GM19372 (cell line): ENCODE results near the gene AFAP1L1.

ENCODE experiments used
- ATAC-seq: cut with Tn5 transposase; IDR thresholded peaks from one replicate; pipeline ENCODE4 v1.9.1; 2021; ENCODE audit warnings: mild to moderate bottlenecking, low read depth, moderate library complexity; ENCODE audit not compliant: unreplicated experiment

The AFAP1L1 gene

GRCh38 chr5:149283626-149284480 lies 12.2 kb downstream of the AFAP1L1 start:
- no peak for ATAC-seq

DNA sequence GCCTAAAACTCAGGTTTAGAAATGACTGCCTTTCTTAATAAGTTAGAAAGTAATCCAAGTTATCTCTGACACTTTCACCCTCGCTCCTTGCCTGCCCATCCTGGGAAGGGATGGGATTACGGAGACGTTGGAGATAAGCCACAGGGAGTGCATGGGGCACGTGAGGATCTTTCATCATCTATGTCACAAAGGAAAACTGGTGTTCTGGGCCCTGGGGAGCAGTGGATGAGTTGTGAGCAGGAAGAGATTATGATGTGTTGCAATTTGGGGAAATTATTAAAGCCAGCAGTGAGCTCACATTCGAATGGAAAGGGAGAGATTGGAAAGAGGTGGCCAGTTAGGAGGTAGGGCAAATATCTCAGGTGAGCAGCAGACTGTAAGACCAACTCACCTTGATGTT lies 12.8 kb downstream of the AFAP1L1 start:
- ATAC-seq: no peak

- ATAC-seq: no peak
Observed at GRCh38 chr5:149285153-149285552, 13.5 kb downstream of the AFAP1L1 start.

DNA sequence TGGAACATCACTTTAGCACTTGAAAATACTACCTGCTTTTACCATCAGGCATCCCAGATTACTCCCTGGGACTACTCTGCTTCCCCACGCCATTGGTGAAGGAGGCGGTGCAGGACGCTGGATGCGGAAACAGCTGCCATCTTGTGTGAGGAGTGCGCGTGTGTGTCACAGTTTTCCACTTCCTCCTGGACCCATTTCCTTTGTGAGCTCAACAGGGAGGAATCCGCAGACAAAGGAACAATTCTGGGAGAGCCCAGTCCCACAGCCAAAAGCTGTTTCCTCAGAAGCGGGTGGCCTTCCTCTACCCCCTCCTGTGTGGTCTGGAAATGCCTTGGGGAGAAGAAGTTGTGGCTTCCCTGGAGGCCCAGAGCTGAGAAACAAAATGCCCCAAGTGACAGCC lies 16.8 kb downstream of the AFAP1L1 start:
- ATAC-seq: no peak

- no peak for ATAC-seq
Observed at GRCh38 chr5:149289301-149289700, 17.6 kb downstream of the AFAP1L1 start.

- no peak for ATAC-seq
Observed at GRCh38 chr5:149294872-149295829, 23.5 kb downstream of the AFAP1L1 start.

DNA sequence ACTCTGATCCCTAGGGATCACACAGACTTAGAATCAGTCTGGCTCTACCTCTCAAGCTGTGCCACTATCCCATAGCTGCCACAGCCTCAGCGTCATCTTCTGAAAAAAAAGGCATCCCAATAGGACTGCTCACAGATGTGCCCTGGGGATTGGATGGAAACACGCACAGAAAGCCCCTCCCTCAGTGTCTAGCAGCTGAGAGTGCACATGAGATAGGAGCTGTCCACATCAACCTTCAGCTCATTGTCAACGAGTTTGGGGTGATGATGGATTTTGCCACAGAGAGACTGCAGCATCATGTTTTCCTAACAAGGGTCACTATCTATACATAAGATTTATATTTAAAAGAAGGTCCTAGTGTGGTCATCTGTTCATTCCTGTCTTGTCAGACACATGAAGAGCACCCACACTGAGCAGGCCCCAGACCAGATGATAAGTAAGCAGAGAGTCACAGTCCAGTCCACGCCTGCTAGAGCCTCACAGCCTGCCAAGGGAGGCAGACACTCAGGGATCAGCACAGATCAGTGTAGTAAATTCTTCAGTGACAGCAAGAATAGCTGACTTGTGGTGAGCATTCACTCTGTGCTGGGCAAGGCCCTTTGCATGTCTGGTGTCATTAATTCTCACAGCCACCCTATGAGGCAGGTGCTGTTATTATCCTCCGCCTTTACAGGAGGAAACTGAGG lies 25.8 kb downstream of the AFAP1L1 start:
- ATAC-seq: no peak

DNA sequence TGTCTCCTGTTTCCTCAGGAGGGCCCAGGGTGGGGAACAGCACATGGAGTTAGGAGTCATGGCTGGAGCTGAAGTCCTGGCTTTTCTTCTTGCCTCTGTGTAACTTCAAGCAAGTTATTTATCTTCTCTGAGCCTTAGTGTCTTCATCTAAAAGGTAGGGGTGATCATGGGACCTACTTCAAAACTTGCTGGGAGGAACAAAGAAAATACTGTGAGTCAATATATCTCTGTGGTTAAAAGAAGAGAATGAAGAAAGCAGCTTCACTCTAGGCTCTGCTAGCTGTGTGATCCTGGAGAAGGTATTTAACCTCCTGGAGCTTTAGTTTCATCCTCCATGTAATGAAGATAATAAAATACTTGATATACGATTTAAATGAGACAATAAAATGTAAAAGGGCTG lies 26.5 kb downstream of the AFAP1L1 start:
- ATAC-seq: no peak

GRCh38 chr5:149298842-149299404 lies 27.3 kb downstream of the AFAP1L1 start:
- ATAC-seq: no peak

GRCh38 chr5:149299451-149300054 lies 27.9 kb downstream of the AFAP1L1 start:
- ATAC-seq: no peak

DNA sequence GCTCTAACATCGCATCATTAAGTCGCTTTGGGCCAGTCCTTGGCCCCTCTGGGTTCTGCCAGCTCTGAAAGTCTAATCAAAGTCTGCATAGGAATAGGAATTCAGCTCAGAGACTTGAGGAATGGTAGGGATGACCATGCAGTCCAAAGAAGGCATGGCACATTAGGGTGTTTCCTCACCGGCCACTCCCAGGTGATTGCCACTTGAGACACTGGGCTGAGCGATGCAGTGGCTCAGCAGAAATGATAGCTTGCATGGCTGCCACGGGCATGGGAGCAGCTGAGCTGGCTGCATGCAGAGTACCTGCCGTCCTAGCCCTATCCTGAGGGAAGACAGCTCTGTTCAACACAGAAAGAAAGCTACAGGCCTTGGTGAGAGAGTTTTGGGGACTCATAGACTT lies 28.8 kb downstream of the AFAP1L1 start:
- no peak for ATAC-seq

GRCh38 chr5:149301049-149301743 lies 29.5 kb downstream of the AFAP1L1 start:
- no peak for ATAC-seq

DNA sequence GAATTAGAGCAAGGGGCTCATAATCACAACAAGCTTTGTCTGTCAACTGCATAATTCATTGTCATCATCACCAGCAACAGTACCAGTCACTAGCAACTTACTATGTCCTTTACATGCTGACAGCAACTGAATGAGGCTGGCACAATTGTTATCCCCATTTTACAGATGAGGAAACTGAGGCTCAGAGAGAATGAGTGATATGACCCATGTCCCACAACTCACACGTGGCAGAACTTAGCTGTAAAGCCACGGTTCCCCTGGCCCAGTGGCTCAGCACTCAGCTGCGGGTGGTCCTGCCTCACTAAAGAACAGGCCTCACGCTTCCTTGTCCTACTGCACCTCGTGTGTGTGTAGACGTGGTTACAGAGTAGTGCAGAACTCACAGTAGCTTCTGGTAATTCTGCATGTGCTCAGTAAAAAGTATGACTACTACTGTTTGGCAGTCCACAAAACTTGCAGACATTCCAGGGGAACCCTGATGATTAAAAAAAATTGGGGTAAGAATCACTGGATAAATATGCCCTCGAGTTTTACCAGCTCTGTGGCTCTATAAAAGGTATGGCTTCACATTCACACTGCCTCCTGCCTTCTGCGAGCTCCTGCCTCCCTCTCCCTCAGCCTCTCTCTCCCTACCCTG lies 30.2 kb downstream of the AFAP1L1 start:
- ATAC-seq: no peak

GRCh38 chr5:149302641-149303040 lies 31.0 kb downstream of the AFAP1L1 start:
- ATAC-seq: no peak

- no peak for ATAC-seq
Observed at GRCh38 chr5:149303210-149303609, 31.6 kb downstream of the AFAP1L1 start.

DNA sequence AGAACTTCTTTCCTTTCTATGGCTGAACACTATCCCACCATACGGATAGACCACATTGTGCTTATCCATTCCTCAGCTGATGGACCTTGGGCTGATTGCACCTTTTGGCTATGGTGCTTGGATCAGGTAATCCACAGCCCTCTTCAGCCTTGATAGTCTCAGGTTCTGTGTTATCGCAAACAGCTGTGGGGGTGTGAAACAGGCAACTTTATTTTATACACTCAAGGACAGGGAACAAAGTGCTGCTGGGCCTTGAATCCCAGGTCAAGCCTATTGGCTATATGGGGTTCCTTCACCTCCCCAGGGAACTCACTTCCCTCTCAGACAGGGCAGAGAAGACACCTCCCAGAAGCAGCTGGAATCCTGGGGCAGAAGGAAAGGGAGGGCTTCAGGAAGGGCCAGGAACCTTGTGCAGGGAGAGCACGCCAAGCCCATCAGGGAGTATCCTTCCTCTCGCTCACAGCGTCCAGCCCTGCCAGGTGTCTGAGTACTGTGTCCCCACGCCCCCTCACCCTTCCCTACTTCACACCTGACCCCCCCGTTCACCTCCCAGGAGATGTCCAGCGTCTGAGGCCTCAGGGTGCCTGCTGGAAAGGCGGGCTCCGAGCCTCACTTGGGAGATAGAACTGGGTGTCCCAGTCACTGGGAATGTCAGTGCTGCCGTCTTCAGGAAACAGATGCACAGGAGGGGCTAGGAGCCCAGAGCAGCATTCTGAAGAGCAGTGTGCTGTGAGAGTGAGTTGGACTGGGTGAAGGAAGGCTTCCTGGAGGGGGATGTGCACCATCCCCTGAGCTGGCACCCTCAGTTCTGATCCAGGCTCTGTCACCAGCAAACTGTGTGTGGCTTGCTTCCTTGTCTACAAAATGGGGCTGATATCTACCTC lies 32.8 kb downstream of the AFAP1L1 start:
- no peak for ATAC-seq

- no peak for ATAC-seq
Observed at GRCh38 chr5:149309354-149309753, 37.7 kb downstream of the AFAP1L1 start.

DNA sequence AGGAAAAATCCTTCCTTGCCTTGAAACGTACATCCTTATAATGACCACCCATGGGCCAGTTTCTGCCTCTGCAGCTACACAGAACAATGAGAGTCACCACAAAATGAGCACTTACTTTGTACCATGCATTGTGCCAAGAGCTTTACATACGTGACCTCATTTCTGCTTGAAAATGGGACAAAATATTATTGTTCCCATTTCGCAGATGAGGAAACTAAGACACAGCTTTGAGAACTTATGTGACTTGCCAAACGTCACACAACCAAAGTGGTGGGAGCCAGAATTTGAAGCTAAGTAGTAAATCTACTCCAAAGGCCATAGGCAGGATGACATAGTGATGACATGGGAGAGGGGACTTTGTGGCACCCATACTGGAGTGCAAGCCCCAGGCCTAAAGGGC lies 38.8 kb downstream of the AFAP1L1 start:
- ATAC-seq: no peak
